ENCODE results near the gene UST.

The UST gene

GRCh38 chr6:149020319-149020718, 273.5 kb downstream of the UST start:
- H3K4me1 ChIP-seq (ENCODE audit: control insufficient read depth in 2 of 2, insufficient read depth in 2 of 2, low read length in 2 of 2) = no peaks in the 10 kb centered on the region

GRCh38 chr6:149024361-149024760, 277.5 kb downstream of the UST start:
- Histone ChIP-seq H3K4me1 (ENCODE audit: control insufficient read depth in 2 of 2, insufficient read depth in 2 of 2, low read length in 2 of 2) (no peaks in the 10 kb centered on the region), H3K27ac (ENCODE audit: low read depth in 2 of 2, low read length in 2 of 2) (no peak overlapping the region), H3K36me3 (ENCODE audit: control insufficient read depth in 2 of 2, insufficient read depth in 2 of 2, low read length in 2 of 2) (no peaks in the 10 kb centered on the region), H3K4me3 (ENCODE audit: low read length in 2 of 2) (no peak overlapping the region), H3K27me3 (ENCODE audit: control insufficient read depth in 2 of 2, insufficient read depth in 2 of 2, low read length in 2 of 2) (no peaks in the 10 kb centered on the region), H3K9me3 (ENCODE audit: control insufficient read depth in 2 of 2, low read length in 2 of 2) (peaks cover 0 to 3% of the 10 kb centered on the region in 2 donors), H3K9ac (ENCODE audit: low read depth in 1 of 2, low read length in 2 of 2) (no peak overlapping the region)

More at GRCh38 chr6:149020319-149020718, 273.5 kb downstream of the UST start:
- H3K9me3 ChIP-seq (ENCODE audit: control insufficient read depth in 2 of 2, low read length in 2 of 2) = no peaks in the 10 kb centered on the region
- no peaks in the 10 kb centered on the region for H3K27me3 ChIP-seq (ENCODE audit: control insufficient read depth in 2 of 2, insufficient read depth in 2 of 2, low read length in 2 of 2)
- H3K4me3 ChIP-seq (ENCODE audit: low read length in 2 of 2) = no peak overlapping the region
- no peak overlapping the region for H3K27ac ChIP-seq (ENCODE audit: low read depth in 2 of 2, low read length in 2 of 2)
- H3K36me3 ChIP-seq (ENCODE audit: control insufficient read depth in 2 of 2, insufficient read depth in 2 of 2, low read length in 2 of 2) = no peaks in the 10 kb centered on the region
- no peak overlapping the region for H3K9ac ChIP-seq (ENCODE audit: low read depth in 1 of 2, low read length in 2 of 2)

GRCh38 chr6:149025061-149025460, 278.2 kb downstream of the UST start:
- H3K4me1 ChIP-seq (ENCODE audit: control insufficient read depth in 2 of 2, insufficient read depth in 2 of 2, low read length in 2 of 2) = no peaks in the 10 kb centered on the region
- no peaks in the 10 kb centered on the region for H3K27me3 ChIP-seq (ENCODE audit: control insufficient read depth in 2 of 2, insufficient read depth in 2 of 2, low read length in 2 of 2)
- no peaks in the 10 kb centered on the region for H3K36me3 ChIP-seq (ENCODE audit: control insufficient read depth in 2 of 2, insufficient read depth in 2 of 2, low read length in 2 of 2)
- H3K27ac ChIP-seq (ENCODE audit: low read depth in 2 of 2, low read length in 2 of 2) = no peak overlapping the region
- H3K9me3 ChIP-seq (ENCODE audit: control insufficient read depth in 2 of 2, low read length in 2 of 2) = peaks cover 0 to 3% of the 10 kb centered on the region in 2 donors
- H3K4me3 ChIP-seq (ENCODE audit: low read length in 2 of 2) = no peak overlapping the region
- no peak overlapping the region for H3K9ac ChIP-seq (ENCODE audit: low read depth in 1 of 2, low read length in 2 of 2)

GRCh38 chr6:149026530-149026942, 279.7 kb downstream of the UST start:
- no peaks in the 10 kb centered on the region for H3K36me3 ChIP-seq (ENCODE audit: control insufficient read depth in 2 of 2, insufficient read depth in 2 of 2, low read length in 2 of 2)
- H3K9ac ChIP-seq (ENCODE audit: low read depth in 1 of 2, low read length in 2 of 2) = no peak overlapping the region
- H3K4me3 ChIP-seq (ENCODE audit: low read length in 2 of 2) = no peak overlapping the region
- H3K9me3 ChIP-seq (ENCODE audit: control insufficient read depth in 2 of 2, low read length in 2 of 2) = peaks cover 0 to 3% of the 10 kb centered on the region in 2 donors
- H3K4me1 ChIP-seq (ENCODE audit: control insufficient read depth in 2 of 2, insufficient read depth in 2 of 2, low read length in 2 of 2) = no peaks in the 10 kb centered on the region
- no peak overlapping the region for H3K27ac ChIP-seq (ENCODE audit: low read depth in 2 of 2, low read length in 2 of 2)
- H3K27me3 ChIP-seq (ENCODE audit: control insufficient read depth in 2 of 2, insufficient read depth in 2 of 2, low read length in 2 of 2) = no peaks in the 10 kb centered on the region

GRCh38 chr6:149027484-149027883, 280.7 kb downstream of the UST start:
- Histone ChIP-seq H3K27me3 (ENCODE audit: control insufficient read depth in 2 of 2, insufficient read depth in 2 of 2, low read length in 2 of 2) (no peaks in the 10 kb centered on the region), H3K9ac (ENCODE audit: low read depth in 1 of 2, low read length in 2 of 2) (no peak overlapping the region), H3K36me3 (ENCODE audit: control insufficient read depth in 2 of 2, insufficient read depth in 2 of 2, low read length in 2 of 2) (no peaks in the 10 kb centered on the region), H3K9me3 (ENCODE audit: control insufficient read depth in 2 of 2, low read length in 2 of 2) (peaks cover 0 to 3% of the 10 kb centered on the region in 2 donors), H3K4me1 (ENCODE audit: control insufficient read depth in 2 of 2, insufficient read depth in 2 of 2, low read length in 2 of 2) (no peaks in the 10 kb centered on the region), H3K4me3 (ENCODE audit: low read length in 2 of 2) (no peak overlapping the region), H3K27ac (ENCODE audit: low read depth in 2 of 2, low read length in 2 of 2) (no peak overlapping the region)

- H3K9me3 ChIP-seq (ENCODE audit: control insufficient read depth in 2 of 2, low read length in 2 of 2) = peaks cover 0 to 3% of the 10 kb centered on the region in 2 donors
- H3K4me1 ChIP-seq (ENCODE audit: control insufficient read depth in 2 of 2, insufficient read depth in 2 of 2, low read length in 2 of 2) = no peaks in the 10 kb centered on the region
- no peak overlapping the region for H3K9ac ChIP-seq (ENCODE audit: low read depth in 1 of 2, low read length in 2 of 2)
- no peaks in the 10 kb centered on the region for H3K27me3 ChIP-seq (ENCODE audit: control insufficient read depth in 2 of 2, insufficient read depth in 2 of 2, low read length in 2 of 2)
- H3K27ac ChIP-seq (ENCODE audit: low read depth in 2 of 2, low read length in 2 of 2) = no peak overlapping the region
- H3K4me3 ChIP-seq (ENCODE audit: low read length in 2 of 2) = no peak overlapping the region
- H3K36me3 ChIP-seq (ENCODE audit: control insufficient read depth in 2 of 2, insufficient read depth in 2 of 2, low read length in 2 of 2) = no peaks in the 10 kb centered on the region
Measured at GRCh38 chr6:149028767-149029405, 282.1 kb downstream of the UST start.

GRCh38 chr6:149031201-149031858, 284.5 kb downstream of the UST start:
- no peaks in the 10 kb centered on the region for H3K4me1 ChIP-seq (ENCODE audit: control insufficient read depth in 2 of 2, insufficient read depth in 2 of 2, low read length in 2 of 2)
- no peaks in the 10 kb centered on the region for H3K27me3 ChIP-seq (ENCODE audit: control insufficient read depth in 2 of 2, insufficient read depth in 2 of 2, low read length in 2 of 2)
- H3K27ac ChIP-seq (ENCODE audit: low read depth in 2 of 2, low read length in 2 of 2) = peak overlapping the region in 1 of 2 donors; percentile 59
- no peak overlapping the region for H3K9ac ChIP-seq (ENCODE audit: low read depth in 1 of 2, low read length in 2 of 2)
- peaks cover 0 to 3% of the 10 kb centered on the region in 2 donors for H3K9me3 ChIP-seq (ENCODE audit: control insufficient read depth in 2 of 2, low read length in 2 of 2)
- H3K4me3 ChIP-seq (ENCODE audit: low read length in 2 of 2) = no peak overlapping the region
- no peaks in the 10 kb centered on the region for H3K36me3 ChIP-seq (ENCODE audit: control insufficient read depth in 2 of 2, insufficient read depth in 2 of 2, low read length in 2 of 2)

GRCh38 chr6:149031859-149032598, 285.2 kb downstream of the UST start:
- Histone ChIP-seq H3K9ac (ENCODE audit: low read depth in 1 of 2, low read length in 2 of 2) (peak overlapping the region in 1 of 2 donors; percentile 29), H3K36me3 (ENCODE audit: control insufficient read depth in 2 of 2, insufficient read depth in 2 of 2, low read length in 2 of 2) (no peaks in the 10 kb centered on the region), H3K9me3 (ENCODE audit: control insufficient read depth in 2 of 2, low read length in 2 of 2) (no peaks in the 10 kb centered on the region), H3K27me3 (ENCODE audit: control insufficient read depth in 2 of 2, insufficient read depth in 2 of 2, low read length in 2 of 2) (no peaks in the 10 kb centered on the region), H3K27ac (ENCODE audit: low read depth in 2 of 2, low read length in 2 of 2) (peak overlapping the region; percentile 25 to 59), H3K4me1 (ENCODE audit: control insufficient read depth in 2 of 2, insufficient read depth in 2 of 2, low read length in 2 of 2) (no peaks in the 10 kb centered on the region), H3K4me3 (ENCODE audit: low read length in 2 of 2) (peak overlapping the region in 1 of 2 donors; percentile 45)

- Histone ChIP-seq H3K9me3 (ENCODE audit: control insufficient read depth in 2 of 2, low read length in 2 of 2) (no peaks in the 10 kb centered on the region), H3K27me3 (ENCODE audit: control insufficient read depth in 2 of 2, insufficient read depth in 2 of 2, low read length in 2 of 2) (no peaks in the 10 kb centered on the region), H3K9ac (ENCODE audit: low read depth in 1 of 2, low read length in 2 of 2) (no peak overlapping the region), H3K4me3 (ENCODE audit: low read length in 2 of 2) (no peak overlapping the region), H3K4me1 (ENCODE audit: control insufficient read depth in 2 of 2, insufficient read depth in 2 of 2, low read length in 2 of 2) (no peaks in the 10 kb centered on the region), H3K27ac (ENCODE audit: low read depth in 2 of 2, low read length in 2 of 2) (peak overlapping the region in 1 of 2 donors; percentile 59), H3K36me3 (ENCODE audit: control insufficient read depth in 2 of 2, insufficient read depth in 2 of 2, low read length in 2 of 2) (no peaks in the 10 kb centered on the region)
Measured at GRCh38 chr6:149032599-149033405, 286.0 kb downstream of the UST start.

Measured in mucosa of rectum (tissue), 2 donors.